GM21447 (cell line): ENCODE data around the gene C1QTNF6.
"Not testable (repeated sequence)": the region's sequence is repeated elsewhere in the genome, so short reads cannot be mapped to it uniquely, and the experiment has no call there.

ENCODE experiments used
- ATAC-seq: cut with Tn5 transposase; IDR thresholded peaks from one replicate; pipeline ENCODE4 v1.9.1; 2021; ENCODE audit not compliant: unreplicated experiment

Gene C1QTNF6

DNA sequence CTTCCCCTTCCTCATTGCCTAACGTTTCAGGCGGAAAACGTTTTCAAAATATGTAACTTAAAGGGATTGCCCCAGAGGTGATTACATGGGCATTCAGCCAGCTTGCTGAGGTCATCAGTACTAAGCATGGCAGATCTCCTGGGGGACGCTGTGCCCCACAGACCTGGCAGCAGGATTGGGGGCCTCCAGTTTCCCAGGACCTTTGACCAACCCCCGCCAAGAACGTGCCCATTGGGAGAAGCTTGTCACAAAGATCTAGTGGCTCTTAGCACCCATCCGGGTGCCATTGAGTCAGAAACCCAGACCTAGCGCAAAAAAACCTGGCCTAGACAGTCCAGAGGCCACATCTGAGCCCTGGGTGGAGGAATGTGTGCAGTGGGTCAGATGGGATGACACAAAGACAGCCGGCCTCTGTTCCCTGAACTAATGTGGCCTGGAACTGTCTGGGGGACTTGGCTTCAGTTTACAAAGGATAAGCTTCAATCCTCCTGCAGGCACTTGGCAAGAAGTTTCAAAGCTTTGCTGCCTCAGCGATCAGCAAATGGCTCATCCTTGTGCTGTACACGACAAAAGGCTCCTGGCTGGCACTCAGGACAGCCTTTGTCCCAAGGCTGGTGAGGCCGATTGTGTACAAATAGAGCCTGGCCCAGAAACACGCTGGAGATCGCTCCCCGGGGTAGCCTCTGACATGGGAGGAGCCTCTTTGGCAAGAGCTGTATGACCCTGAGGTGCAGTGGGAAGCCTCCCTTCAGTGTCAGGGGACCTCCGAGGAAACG is 9.5 kb downstream of the C1QTNF6 start:
- no peak for ATAC-seq

DNA sequence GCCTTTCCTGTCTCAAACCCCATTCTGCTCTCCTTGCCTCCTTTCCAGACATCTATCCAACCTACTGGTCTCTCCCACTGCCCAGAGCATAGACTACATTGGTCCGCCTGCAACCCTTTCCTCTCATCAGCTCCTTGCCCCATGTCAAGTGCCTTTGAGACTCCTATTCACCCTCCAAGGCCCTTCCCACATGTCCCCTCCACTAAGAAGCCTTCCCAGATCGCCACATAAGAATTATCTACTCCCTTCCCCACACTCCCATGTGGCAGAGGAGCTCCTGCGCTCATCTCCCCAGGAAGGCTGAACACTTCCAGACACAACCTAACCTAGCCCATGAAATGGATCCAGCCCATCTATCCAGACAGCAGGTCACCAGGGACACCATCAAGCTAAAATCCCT is 10.3 kb downstream of the C1QTNF6 start:
- ATAC-seq, result no peak

DNA sequence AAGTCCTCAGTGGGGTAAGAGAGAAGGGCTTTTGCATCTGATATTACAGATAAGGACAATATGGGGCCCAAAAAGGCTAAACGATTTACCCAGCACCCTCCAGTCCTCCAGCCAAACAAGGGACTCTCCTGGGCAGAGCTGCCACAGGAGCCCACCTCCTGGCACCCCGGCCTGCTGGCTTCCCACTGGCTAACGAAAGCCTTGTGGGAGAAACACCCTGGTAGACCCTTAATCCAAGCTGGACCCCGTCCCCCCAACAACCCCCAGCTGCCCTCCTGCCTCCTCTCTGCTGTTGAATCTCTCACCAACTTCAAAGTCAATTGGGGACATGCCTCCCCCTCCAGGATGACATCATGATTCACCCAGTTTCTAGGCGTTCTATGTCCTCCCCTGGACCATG is 10.8 kb downstream of the C1QTNF6 start:
- ATAC-seq, result no peak

DNA sequence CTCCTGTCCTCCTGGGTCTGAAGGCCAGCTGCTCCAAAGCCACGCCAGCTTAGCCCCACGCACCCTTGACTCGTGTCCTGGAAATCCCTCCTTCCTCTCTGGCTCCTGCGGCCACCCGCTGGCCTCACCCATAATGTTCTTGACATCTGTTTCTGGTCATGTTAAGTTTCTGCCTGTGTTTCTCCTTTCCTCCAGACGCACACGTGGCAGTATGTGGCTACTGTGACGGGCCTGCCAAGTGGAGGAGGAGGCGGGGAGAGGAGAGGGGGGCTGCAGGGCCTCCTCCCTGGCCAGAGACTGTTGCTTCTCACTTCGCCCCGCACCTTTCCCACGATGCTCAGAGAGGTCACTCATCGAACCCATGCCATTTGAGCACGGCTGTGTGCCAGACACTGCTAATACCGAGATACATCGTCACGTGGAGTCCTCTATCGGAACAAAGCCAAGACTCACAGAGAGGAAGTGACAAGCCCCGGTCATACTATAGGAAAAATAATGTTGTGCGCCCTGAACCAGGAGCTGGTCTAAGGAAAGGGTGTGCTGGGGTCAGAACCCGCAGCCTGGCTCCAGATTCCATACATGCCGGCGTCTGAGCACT is 11.5 kb downstream of the C1QTNF6 start:
- no peak for ATAC-seq

- ATAC-seq, result no peak
These were observed 12.4 kb downstream of the C1QTNF6 start for GRCh38 chr22:37175414-37176281.

DNA sequence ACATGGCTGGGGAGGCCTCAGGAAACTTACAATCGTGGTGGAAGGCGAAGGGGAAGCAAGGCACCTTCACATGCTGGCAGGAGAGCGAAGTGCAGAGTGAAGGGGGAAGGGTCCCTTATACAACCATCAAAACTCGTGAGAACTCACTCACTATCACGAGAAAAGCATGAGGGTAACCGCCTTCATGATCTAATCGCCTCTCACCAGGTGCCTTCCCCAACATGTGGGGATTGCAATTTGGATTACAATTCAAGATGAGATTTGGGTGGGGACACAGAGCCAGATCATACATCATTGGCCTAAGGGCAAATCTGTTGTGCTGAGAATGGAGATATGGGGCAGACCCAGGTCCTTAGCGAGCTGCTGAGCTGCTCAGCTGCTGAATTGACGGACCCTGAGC is 13.1 kb downstream of the C1QTNF6 start:
- no peak for ATAC-seq

GRCh38 chr22:37173709-37174108 is 14.3 kb downstream of the C1QTNF6 start:
- ATAC-seq, result no peak

- no peak for ATAC-seq
These were observed 15.5 kb downstream of the C1QTNF6 start for GRCh38 chr22:37172266-37173245.

DNA sequence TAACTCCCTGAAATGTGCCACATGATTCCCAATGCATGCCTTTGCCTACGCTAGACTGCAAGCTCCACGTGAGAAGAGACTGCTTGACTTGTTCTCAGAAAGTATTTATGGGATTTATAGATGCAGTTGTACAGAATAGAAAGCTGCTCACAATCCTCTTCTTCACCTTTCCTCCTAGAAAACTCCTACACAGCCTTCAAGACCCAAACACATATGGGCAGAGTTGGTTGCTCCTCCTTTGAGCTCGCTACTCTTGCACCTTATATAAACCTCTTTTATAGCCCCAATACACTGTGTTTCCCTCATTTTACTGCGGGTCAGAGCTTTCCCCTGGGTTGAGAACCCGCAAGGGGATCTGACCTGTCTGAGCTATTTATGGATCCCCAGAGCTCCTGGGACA is 16.4 kb downstream of the C1QTNF6 start:
- no peak for ATAC-seq

DNA sequence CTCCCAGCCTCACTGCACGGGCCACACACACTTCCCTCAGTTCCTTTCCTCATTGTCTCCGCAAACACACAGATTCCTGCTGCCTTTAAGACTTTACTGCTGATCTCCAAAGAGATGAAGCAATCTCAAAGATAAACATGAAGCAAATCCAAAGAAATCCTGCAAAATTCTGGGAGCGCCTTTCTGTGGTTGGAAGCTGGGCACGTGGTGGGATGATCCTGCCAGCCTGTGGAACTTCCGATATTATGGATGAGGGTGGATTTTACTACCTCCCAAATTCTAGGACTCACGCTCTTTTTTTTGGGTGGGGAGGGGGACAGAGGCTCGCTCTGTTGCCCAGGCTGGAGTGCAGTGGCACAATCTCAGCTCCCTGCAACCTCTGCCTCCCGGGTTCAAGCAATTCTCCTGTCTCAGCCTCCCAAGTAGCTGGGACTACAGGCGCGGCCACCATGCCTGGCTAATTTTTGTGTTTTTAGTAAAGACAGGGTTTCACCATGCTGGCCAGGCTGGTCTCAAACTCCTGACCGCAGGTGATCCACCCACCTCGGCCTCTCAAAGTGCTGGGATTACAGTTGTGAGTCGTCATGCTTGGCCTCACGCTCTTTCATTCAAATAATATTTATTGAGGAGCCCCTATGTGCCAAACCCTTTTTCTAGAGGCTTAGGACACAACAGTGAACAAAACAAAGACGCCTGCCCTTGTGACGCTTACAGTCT is 17.2 kb downstream of the C1QTNF6 start:
- ATAC-seq, result not testable (repeated sequence)

DNA sequence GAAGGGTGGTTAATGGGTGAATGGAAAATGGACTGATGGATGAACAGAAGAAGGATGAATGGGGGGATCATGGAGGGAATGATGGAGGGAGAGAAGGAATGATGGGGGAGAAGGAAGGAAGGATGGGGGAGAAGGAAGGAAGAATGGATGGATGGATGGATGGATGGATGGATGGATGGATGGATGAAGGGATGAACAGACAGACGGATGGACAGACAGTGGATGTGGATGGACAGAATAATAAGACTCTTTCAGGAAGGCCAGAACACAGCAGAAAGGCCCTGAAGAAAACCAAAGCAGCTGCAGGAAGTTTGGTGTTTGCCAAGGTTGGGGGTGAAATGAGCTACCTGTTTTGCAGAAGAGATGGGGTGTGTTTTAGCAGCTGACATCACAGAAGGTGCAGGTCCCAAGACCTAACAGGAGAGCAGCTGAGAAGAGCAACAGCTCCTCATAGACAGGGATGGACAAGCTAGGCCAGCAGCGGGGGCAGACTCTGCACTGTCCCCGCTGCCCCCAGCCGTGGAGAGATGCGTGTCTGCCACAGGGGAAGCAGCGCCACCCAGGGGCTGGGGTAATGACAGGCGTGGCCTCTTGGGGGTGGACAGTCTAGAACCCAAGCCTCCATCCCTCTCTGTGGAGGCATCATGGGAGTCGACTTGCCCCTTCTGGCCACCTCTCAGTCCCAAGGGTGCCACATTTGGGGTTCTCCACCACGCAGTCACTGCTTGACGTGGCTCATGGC is 17.9 kb downstream of the C1QTNF6 start:
- ATAC-seq, result no peak

- no peak for ATAC-seq
These were observed 18.6 kb downstream of the C1QTNF6 start for GRCh38 chr22:37169406-37169805.

DNA sequence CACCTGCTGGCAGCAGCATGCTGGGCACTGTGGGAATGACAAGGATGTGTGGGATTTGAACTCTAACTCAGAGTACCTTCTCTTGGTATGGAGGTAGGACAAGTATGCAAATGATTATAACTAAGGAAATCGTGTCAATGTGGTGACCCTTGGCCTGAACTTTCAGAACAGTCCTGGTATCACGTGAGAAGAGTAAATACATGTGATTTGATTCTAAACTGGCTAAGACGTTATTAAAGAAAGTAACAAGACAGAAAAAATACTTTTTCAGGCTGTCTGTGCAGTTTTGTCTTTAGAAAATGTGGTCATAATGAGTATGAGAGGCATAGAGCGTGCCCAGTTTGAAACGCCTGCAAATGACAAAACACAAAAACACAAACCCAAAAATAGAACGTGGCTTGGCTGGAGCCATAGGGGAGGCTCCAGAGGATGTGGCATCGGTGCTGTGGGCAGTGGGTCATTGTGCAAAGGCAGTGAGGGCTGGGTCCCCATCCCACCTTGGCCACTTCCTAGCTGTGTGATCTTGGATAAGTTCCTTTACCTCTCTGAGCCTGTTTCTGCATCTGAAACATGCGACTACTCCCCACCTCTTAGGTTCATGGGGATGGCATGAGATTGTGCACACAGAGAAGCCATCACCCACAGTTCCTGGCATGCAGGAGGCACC is 19.9 kb downstream of the C1QTNF6 start:
- ATAC-seq, result no peak

DNA sequence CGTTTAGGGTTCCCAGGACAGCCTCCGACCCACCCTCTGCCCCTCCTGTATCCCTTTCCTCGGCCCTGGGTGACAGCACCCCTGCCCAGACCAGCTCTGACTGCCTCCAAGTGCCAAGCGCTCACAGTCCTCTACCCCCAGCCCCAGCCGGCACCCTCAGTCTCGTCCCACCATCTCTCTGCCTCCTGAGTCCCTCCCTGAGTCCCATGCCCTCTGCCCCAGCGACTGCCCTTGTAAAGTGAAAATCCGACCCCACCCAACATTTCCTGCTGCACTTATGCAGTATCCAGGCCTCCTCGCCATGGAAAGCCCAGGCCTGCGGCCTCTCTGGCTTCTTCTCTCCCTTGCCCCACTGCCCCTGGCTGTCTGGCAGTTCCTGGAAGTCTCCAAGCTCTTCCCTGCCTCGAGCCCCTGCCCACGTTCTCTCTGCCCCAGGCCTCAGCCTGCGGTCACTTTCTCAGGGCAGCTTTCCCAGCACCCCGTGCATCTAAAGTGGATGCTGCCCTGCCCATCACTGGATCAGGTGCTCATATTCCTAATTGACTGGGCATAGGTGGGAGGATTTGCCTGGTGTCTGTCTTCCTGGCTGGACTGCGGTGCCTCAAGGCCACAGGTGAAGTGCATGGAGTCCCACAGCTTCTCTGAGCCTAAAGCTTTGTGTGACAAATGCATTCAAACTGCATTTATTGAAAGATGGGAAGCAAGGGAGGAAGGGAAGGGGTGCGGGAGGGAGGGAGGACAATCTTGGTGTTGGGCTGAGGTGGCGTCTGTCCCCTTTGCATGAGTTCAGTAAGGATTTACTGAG is 20.7 kb downstream of the C1QTNF6 start:
- ATAC-seq, result no peak

DNA sequence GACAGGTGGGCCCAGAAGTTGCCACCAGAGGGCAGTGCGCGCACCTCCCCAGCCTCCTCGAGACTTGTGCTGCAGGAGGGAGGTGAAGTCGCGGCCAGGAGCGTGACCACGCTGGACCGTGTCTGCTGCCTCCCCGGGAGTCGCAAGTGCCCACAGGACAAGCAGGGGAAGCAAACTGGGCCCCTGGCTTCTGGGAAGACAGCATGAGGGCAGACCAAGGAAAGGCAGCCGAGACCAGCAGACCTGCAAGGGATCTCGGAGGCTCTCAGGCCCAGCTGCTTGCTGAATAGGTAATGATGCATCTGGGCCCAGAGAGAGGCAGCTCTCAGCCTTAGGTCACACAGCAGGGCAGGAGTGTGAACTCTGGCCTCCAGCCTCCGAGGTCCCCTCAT is 21.4 kb downstream of the C1QTNF6 start:
- ATAC-seq, result no peak

DNA sequence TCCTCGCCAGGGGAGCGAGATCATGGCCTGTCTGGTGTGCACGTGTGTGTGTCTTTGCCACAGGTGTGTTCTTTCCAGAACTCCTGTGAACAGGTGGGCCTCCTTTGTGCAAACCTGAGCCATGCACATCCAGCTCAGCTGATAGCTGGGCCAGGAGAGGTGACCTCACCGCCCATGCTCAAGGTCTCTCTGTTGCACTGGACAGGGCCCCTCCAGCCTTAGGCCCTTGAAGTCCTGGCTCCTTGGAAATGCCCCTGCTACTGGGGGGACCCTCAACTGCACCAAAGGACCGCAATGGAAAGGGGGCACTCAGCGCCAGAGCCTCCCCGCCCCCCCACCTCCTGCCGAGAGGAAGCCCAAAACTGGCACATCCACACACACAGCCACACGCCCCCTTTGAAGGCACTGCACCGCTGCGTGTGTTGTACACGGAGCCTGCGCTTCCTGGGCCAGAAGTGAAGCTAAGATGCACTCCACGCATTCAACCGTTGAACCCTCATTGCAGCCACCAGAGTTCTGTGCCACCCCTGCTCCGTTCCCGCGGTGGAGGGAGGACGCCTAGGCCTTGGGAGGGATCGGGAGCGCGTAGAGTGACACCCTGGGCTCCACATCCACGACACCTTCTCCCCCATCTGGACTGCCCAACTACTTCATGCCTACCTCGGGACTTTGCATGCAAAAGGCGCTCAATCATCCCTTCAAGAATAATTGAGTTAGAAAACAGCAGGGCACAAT is 21.9 kb downstream of the C1QTNF6 start:
- no peak for ATAC-seq

- ATAC-seq, result no peak
These were observed 23.0 kb downstream of the C1QTNF6 start for GRCh38 chr22:37165066-37165465.
